CD4-positive, alpha-beta T cell treated with Interleukin-4 for 1 hour (primary cell): ENCODE results near the gene PFDN4.

Source experiments
- DNase-seq, 2 donors: peaks; one replicate each; pipeline ENCODE4 v3.0.0-alpha.2; 2020 to 2022

The PFDN4 gene

GRCh38 chr20:54174457-54175175, 33.3 kb upstream of the PFDN4 start:
- no peak for DNase-seq

DNA sequence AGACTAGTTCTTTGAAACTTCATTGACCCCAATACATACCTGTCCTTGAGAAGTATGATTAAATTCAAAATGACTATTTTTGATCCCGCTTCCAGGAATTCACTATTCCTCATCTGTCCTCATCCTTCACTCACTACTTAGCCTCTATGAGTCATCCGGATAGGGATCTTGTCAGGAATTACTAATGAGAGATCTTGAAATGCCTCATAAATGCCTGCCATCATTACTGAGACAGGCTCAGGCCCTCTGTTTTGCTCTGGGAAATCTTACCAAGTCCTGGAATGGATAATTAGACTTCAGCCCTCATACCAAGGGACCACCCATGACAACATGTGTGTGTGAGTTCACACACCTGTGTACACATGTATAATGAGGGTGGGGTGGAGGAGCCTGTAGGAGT, 31.3 kb upstream of the PFDN4 start:
- DNase-seq = no peak

DNA sequence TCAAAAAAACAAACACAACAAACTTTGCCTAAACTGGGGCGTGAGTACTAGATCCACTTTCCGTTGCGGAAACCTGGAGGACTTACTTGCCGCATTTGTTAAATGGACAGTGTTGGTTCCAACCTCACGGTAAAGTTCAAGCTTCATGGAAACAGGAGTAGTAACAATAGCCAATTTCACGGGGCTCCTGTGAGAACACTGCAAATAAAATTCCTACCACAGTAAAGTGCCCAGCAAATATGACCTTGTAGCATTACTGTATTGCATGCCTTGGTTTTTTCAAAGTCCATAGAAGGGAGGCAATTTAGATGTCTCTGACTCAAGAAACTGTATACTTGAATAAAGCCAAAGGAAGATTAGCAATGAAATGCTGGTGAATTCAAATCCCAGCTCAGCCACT, 30.5 kb upstream of the PFDN4 start:
- no peak for DNase-seq

- no peak for DNase-seq
Measured at GRCh38 chr20:54178256-54178655, 29.6 kb upstream of the PFDN4 start.

DNA sequence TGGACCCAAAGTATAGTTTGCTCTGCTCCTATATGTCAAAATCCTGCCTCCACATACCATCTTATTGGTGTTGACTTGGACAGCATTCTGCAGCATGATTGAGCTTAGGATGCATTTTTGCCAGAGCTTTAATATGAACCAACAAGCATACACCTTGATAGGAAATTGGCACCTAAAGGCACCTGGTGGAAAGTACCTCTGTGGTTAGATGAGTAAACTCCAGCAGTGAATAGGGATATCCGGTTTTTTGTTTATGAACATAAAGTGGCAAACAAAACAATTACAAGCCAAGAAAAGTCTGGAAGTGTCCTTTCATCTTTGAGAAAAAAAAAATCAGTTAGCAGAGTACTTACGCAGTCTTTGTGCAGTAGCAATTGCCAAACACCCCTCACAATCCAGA, 27.9 kb upstream of the PFDN4 start:
- no peak for DNase-seq

- no peak for DNase-seq
Measured at GRCh38 chr20:54180931-54181330, 27.0 kb upstream of the PFDN4 start.

DNA sequence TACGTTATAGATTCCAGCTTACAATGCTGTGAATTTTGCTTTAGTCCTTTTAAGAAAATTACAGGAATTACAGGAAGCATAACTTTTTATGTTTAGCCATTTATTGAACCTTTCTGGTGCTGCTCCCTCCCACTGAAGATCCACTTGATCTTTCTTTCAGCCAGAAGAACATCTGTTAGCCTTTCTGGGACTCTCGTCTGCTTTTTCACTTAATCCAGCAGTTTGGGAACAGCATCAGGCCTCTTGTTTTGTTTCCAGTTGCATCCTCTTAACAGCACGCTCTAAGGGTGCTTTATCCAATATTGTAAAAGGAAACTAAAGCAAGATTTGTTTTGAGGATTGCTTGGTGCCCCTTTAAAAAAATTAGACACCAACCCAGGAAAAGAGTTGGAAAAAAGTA, 23.8 kb upstream of the PFDN4 start:
- no peak for DNase-seq

DNA sequence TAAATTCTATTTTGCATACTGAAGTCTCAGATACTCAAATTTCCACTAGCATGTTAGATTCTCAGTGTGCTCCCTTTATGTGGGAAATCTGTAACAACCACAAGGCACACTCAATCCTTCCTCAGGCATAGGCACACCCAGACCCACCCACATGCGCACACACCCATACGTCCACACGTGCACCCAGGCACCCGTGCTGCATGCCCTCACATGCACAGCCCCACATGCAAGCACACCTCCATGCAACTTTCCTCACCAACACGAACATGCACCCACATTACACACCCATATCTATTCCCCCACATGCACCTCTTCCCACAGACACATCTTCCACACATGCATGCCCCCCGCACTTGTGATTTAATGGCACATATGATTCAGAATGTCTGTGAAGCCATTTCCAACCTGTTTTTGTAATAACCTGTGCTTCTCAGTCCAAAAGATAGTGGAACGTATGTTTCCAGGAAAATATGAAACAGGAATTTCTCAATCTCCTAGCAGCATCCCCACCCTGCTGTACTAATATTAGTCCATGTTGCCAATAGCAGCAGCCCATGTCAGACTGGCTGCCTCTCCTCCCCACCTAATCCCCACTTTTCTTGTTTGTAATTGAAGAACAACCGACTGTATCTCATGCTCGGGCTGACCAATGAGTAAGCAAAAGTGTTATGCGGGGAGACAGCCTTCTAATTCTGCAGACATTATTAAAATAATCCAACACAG, 22.8 kb upstream of the PFDN4 start:
- DNase-seq = no peak

GRCh38 chr20:54188132-54188849, 19.6 kb upstream of the PFDN4 start:
- DNase-seq = no peak

DNA sequence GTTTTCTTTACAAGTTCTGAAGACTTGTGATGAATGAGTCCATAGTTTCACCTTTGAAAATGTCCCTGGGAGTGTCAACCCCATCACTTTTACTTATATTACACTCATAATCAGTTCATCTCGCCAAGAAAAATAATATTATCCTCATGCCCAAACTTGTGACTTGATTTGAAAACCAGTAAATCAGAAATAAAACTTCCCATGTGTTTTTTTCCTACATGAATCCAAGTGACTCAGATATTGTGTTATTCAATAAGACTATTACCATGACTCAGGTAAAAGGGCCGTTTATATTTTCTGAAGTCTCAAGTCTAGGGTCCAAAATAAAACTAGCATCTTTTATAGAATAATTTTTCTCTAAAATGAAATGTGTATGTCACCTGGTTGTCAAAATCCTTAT, 18.3 kb upstream of the PFDN4 start:
- DNase-seq = no peak

DNA sequence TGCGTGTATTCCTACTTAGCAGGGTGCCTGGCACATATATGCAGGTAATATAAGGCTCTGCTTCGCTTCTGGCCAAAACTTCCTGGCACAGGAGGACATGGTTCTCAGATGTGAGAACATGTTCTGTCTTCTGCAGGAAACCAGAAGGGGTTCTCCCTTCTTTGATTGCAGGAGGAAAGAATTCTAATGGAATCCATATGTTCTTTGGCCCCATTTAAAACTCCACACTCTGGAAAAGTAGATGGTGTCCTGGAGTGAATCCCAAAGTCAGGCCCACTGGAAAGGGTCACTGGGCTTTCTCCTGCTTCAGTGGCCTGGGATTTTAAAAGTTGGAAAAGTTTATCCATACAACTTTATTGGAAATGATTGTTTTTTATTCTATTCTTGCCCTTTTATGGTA, 17.7 kb upstream of the PFDN4 start:
- no peak for DNase-seq

GRCh38 chr20:54193817-54194216, 14.1 kb upstream of the PFDN4 start:
- DNase-seq = no peak

- DNase-seq = no peak
Measured at GRCh38 chr20:54194724-54195438, 13.0 kb upstream of the PFDN4 start.

DNA sequence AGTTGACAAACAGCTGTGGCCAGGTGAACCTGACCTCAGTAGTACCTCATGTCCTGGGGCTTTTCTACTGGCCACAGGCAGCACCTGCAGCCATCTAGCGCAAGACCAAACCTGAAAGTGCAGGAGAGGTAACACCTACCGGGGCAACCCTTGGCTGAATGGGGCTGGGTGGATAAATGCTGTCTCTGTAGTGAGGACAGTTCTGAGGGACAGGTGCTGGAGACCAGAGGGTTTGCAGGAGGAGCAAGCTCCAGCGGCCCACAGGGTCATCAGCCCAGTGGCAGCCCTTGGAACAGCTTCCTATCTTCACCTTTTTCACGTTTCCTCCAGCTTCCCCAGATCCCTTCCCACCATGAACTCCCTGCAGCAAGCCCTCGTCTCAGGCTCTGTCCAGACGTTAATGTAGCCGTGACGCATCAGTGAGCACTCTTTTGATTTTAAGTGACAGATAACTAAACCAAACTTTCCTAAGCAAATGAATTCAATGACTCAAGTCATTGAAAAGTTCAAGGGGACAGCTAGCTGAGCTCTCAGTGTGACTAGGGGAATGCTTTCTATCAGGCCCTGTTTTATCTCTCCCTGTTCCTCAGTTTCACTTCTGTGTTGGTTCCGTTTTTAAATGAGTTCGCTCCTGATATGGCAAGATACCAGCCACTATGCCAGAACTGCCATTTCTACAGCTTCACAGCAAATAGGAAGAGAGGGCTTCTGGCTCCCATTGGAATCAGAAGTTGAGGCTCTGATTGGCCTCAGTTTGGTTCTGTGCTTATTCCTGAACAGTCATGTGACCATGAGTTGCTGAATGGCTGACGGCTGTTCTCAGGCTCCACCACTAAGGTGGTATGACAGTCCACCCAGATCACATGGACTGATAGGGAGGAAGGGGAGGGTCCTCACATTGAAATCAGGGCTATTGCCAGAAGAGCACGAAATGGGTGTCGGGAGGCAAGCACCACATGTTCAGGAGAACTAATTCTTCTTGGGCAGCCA, 12.1 kb upstream of the PFDN4 start:
- DNase-seq = no peak

- DNase-seq = no peak
Measured at GRCh38 chr20:54197621-54198604, 10.0 kb upstream of the PFDN4 start.

- no peak for DNase-seq
Measured at GRCh38 chr20:54199283-54199682, 8.6 kb upstream of the PFDN4 start.

DNA sequence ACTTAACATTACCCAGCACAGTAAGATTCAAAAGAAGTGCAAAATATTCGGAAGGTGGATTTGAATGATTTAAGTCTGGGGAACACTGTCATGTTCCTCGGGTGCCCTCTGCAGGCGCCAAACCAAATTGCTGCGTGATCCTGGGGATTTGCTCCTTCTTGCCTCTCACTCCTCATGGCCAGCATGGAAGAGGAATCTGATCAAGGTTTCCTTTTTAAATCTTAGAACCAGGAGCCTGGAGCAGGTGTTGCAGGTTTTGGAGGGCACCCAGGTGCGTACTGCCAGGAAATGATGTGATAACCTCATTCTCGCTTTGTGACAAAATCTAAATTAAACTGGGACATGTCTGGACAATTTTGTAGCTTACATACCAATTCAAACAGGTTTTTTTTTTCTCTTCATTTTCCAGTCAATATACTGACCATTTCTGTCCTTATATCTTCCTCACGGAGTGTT, 8.1 kb upstream of the PFDN4 start:
- peak; percentile 65 to 69 for DNase-seq

- DNase-seq = no peak
Measured at GRCh38 chr20:54200487-54201267, 7.2 kb upstream of the PFDN4 start.

- DNase-seq = no peak
Measured at GRCh38 chr20:54201268-54201846, 6.5 kb upstream of the PFDN4 start.
